Muscle layer of colon (tissue), 2 donors: Measurements from ENCODE around the gene PIK3R1.

Source experiments
- H3K27ac ChIP-seq: one replicate; pipeline ENCODE4 v1.7.0; 2013; ENCODE audit warnings: low read depth, mild to moderate bottlenecking, low read length, moderate library complexity
- H3K27me3 ChIP-seq, 2 donors: one replicate each; pipeline ENCODE4 v1.7.0; 2013; ENCODE audit warnings: low read length in 2 of 2, mild to moderate bottlenecking in 2 of 2; ENCODE audit not compliant: insufficient read depth in 2 of 2, control insufficient read depth in 1 of 2
- H3K36me3 ChIP-seq: one replicate; pipeline ENCODE4 v1.7.0; 2013; ENCODE audit warnings: mild to moderate bottlenecking, low read length; ENCODE audit not compliant: insufficient read depth
- H3K4me1 ChIP-seq: one replicate; pipeline ENCODE4 v1.7.0; 2013; ENCODE audit warnings: mild to moderate bottlenecking, low read length; ENCODE audit not compliant: insufficient read depth
- H3K4me3 ChIP-seq, 2 donors: one replicate each; pipeline ENCODE4 v1.7.0; 2013; ENCODE audit warnings: low read length in 2 of 2, low read depth in 1 of 2, mild to moderate bottlenecking in 1 of 2, moderate library complexity in 1 of 2
- H3K9ac ChIP-seq: one replicate; pipeline ENCODE4 v1.7.0; 2013; ENCODE audit warnings: low read length
- H3K9me3 ChIP-seq: one replicate; pipeline ENCODE4 v1.7.0; 2013; ENCODE audit warnings: mild to moderate bottlenecking, low read length
- donor health status: abdominal sarcoma.
- donor health status: Adenocarcinoma of cecum.

PIK3R1 gene

DNA sequence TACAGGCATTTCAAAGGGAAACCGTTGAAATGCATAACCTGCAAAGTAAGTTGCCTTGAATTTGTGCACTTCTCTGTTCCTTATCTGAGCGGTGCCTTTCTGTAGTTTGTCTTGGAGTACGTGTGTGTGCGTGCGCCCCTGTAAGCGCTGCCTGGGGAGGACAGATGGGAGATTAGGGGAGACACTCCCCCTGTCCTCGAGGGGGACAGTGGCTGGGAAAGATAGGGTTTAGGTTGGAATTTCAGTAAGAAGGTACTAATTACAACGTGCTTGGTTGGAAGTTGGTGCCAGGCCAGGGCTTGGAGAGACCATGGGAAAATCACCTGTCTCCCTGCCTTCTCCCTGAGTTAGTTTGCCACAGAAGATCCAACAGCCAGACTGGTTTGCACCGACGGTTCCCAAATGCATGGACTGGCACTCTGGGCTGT lies 73.2 kb downstream of the PIK3R1 start:
- Histone ChIP-seq H3K9me3 (no peaks in the 10 kb centered on the region), H3K4me3 (peak overlapping the region; percentile 51 to 66), H3K27ac (peak overlapping the region; percentile 83), H3K4me1 (peaks cover 84% of the 10 kb centered on the region), H3K9ac (peak overlapping the region; percentile 83), H3K36me3 (peaks cover 23% of the 10 kb centered on the region), H3K27me3 (no peaks in the 10 kb centered on the region)

DNA sequence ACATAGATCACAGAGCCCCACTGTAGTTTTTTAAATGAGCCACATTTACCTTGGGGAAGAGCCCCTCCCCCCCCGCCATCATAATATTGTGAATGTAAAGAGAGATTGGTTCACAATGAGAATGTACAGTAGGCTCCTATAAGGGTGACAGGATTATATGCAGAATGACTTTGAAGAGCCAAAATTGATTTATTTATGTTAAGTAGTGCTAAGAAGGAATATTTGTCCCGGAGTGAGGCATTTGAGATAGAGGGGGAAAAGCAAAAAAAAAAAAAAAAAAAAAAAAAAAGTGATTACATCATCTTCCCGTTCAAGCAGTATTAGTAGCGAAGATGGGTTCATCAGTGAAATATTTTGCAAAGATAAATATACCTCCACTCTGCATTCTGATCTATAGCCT lies 73.9 kb downstream of the PIK3R1 start:
- peak overlapping the region in 1 of 2 donors; percentile 66 for H3K4me3 ChIP-seq

DNA sequence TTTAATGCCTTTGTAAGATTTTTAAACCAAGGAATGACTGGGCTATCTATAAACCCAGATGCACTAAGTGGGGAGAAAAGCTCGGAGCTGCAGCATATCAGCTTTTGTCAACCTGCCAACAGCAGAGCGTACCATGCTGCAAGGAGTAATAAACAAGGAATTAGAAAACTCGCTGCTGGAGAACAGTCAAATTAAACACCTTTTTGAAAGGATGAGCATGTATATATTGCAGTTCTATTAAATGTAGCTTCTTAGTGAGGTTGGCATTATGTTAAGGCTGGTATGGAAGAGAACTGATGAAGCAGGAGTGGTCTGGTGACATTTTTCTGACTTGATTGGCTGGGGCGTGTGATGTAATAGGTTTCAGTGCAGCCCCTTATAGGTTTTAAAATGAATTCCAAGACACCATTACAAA lies 74.7 kb downstream of the PIK3R1 start:
- Histone ChIP-seq H3K4me3 (peak overlapping the region in 1 of 2 donors; percentile 12), H3K9ac (no peak overlapping the region)

More for the DNA sequence above, 73.9 kb downstream of the PIK3R1 start:
- Histone ChIP-seq H3K9ac (no peak overlapping the region), H3K4me1 (peaks cover 76% of the 10 kb centered on the region), H3K9me3 (no peaks in the 10 kb centered on the region), H3K27me3 (no peaks in the 10 kb centered on the region), H3K36me3 (peaks cover 25% of the 10 kb centered on the region), H3K27ac (no peak overlapping the region)

DNA sequence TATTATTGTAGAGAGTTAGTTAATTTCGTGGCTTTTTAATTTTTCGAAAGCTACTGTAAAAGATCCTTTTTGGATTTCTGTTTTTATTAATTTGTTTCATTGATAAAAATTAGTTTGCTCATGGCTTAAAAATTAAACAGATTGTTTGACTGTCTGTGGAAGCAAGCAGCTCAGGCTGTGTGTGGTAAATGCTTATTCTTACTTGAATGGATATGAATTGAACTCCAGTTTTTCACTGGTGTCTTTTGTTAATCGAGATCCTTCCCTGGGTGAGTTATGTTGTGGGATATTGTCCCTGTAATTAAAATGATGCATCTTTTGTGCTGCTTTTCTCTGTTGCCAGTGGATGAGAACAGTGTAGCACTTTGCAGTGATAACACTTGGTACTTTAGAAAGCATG lies 75.3 kb downstream of the PIK3R1 start:
- peaks cover 35% of the 10 kb centered on the region for H3K36me3 ChIP-seq
- H3K4me1 ChIP-seq: peaks cover 62% of the 10 kb centered on the region
- no peak overlapping the region for H3K4me3 ChIP-seq
- no peak overlapping the region for H3K9ac ChIP-seq
- H3K9me3 ChIP-seq: no peaks in the 10 kb centered on the region
- H3K27ac ChIP-seq: peak overlapping the region; percentile 40
- no peaks in the 10 kb centered on the region for H3K27me3 ChIP-seq

More for the DNA sequence above, 74.7 kb downstream of the PIK3R1 start:
- no peaks in the 10 kb centered on the region for H3K9me3 ChIP-seq
- no peaks in the 10 kb centered on the region for H3K27me3 ChIP-seq
- peaks cover 68% of the 10 kb centered on the region for H3K4me1 ChIP-seq
- peaks cover 30% of the 10 kb centered on the region for H3K36me3 ChIP-seq
- H3K27ac ChIP-seq: peak overlapping the region; percentile 40

DNA sequence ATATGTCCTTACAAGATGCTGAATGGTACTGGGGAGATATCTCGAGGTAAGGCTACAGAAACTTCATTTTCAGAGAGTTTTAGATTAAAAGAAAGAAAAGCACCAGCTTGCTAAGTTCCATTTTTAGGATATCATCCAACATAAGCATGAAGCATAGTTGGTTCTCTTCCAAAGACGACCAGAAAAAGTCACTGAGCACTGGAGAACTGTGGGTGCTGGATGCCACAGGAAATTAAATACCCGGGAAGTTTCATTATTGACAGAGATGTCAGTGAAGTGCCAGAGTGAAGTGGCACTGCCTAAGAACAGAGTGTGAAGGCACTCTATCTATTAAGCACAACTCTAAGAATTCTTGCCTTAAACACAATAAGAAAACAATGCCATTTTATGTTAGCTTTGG lies 76.8 kb downstream of the PIK3R1 start:
- Histone ChIP-seq H3K9me3 (no peaks in the 10 kb centered on the region), H3K4me3 (no peak overlapping the region), H3K9ac (no peak overlapping the region), H3K27me3 (no peaks in the 10 kb centered on the region), H3K27ac (peak overlapping the region; percentile 6), H3K36me3 (peaks cover 49% of the 10 kb centered on the region), H3K4me1 (peaks cover 48% of the 10 kb centered on the region)

DNA sequence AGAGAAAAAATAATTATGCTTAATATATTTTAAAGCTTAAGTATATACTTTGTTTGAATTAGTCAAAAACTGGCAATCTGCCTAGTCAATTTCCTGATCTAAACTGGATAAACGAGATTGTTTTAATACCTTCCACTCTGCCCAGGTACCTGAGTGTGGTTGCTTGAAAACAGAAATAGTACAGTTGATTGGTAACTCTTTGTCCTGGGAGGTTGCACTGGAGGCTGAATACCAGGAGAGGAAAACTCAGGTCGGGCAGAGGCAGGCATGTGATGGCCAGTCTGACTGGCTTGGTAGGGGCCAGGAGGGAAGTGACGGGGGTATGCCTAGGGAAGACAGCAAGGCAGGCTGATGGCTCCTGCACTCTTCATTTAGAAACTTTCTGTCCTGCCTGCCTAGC lies 80.2 kb downstream of the PIK3R1 start:
- Histone ChIP-seq H3K36me3 (peaks cover 70% of the 10 kb centered on the region), H3K9ac (no peak overlapping the region), H3K4me3 (no peak overlapping the region), H3K4me1 (peaks cover 21% of the 10 kb centered on the region), H3K27ac (no peak overlapping the region), H3K27me3 (no peaks in the 10 kb centered on the region), H3K9me3 (no peaks in the 10 kb centered on the region)

DNA sequence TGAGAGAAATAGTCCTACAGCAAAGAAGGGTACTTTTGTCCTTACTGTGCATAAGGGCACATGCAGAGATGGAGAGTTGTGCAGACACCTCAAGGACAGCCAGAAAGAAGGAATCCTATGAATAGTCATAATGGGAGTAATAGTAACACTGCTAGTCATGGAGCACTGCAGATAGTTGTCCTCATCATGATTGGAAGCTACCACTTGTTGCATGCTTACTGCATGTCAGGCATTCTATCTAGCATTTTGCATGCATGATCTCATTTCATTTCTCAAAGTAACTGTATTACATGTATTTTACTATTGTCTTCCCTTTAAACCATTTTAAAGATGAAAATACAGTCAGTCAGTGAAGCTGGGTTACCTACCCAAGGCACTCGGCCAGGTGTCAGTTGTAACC lies 81.3 kb downstream of the PIK3R1 start:
- no peak overlapping the region for H3K27ac ChIP-seq
- H3K9ac ChIP-seq: no peak overlapping the region
- peaks cover 70% of the 10 kb centered on the region for H3K36me3 ChIP-seq
- peaks cover 9% of the 10 kb centered on the region for H3K4me1 ChIP-seq
- H3K9me3 ChIP-seq: no peaks in the 10 kb centered on the region
- H3K27me3 ChIP-seq: no peaks in the 10 kb centered on the region
- H3K4me3 ChIP-seq: no peak overlapping the region

DNA sequence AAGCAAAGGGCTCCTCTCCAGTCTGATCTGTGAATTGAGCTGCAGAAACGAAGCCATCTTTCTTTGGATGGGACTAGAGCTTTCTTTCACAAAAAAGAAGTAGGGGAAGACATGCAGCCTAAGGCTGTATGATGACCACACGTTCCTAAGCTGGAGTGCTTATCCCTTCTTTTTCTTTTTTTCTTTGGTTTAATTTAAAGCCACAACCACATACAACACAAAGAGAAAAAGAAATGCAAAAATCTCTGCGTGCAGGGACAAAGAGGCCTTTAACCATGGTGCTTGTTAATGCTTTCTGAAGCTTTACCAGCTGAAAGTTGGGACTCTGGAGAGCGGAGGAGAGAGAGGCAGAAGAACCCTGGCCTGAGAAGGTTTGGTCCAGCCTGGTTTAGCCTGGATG lies 82.1 kb downstream of the PIK3R1 start:
- H3K4me1 ChIP-seq: peaks cover 2% of the 10 kb centered on the region
- H3K4me3 ChIP-seq: no peak overlapping the region
- H3K27me3 ChIP-seq: no peaks in the 10 kb centered on the region
- peaks cover 64% of the 10 kb centered on the region for H3K36me3 ChIP-seq
- H3K9me3 ChIP-seq: no peaks in the 10 kb centered on the region
- H3K27ac ChIP-seq: no peak overlapping the region
- no peak overlapping the region for H3K9ac ChIP-seq

DNA sequence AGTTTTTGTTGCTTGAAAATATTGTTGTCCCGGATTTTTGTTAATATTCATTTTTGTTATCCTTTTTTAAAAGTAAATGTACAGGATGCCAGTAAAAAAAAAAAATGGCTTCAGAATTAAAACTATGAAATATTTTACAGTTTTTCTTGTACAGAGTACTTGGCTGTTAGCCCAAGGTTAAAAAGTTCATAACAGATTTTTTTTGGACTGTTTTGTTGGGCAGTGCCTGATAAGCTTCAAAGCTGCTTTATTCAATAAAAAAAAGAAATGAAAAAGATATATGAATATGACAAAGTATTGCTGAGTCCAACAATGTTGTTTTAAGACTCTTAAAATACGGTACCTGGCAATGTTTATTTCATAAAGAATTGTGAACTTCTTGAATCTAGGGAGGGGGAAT lies 82.9 kb downstream of the PIK3R1 start:
- Histone ChIP-seq H3K36me3 (peaks cover 56% of the 10 kb centered on the region), H3K9ac (no peak overlapping the region), H3K27me3 (no peaks in the 10 kb centered on the region), H3K4me1 (no peaks in the 10 kb centered on the region), H3K27ac (no peak overlapping the region), H3K4me3 (no peak overlapping the region), H3K9me3 (no peaks in the 10 kb centered on the region)

DNA sequence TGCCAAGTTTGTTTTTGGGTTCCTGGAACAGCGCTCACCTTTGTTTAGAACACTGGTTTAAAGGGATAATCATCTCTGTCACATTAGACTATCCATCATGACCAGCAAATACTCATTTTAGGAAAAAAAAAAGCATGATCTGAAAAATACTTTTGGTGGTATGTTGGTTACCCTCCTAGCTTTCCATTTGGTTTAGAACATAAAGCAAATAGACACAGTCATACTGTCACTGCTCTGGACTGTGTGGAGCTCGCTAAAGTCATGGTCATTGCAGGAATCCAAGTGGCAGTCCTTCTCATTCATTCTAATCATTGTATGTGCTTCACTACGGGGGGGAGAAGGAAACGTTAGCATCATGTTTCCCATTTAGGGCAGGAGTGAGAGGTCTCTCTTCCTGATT lies 83.5 kb downstream of the PIK3R1 start:
- H3K36me3 ChIP-seq: peaks cover 49% of the 10 kb centered on the region
- H3K4me3 ChIP-seq: no peak overlapping the region
- no peaks in the 10 kb centered on the region for H3K9me3 ChIP-seq
- no peaks in the 10 kb centered on the region for H3K27me3 ChIP-seq
- H3K4me1 ChIP-seq: no peaks in the 10 kb centered on the region
- H3K27ac ChIP-seq: no peak overlapping the region
- no peak overlapping the region for H3K9ac ChIP-seq

DNA sequence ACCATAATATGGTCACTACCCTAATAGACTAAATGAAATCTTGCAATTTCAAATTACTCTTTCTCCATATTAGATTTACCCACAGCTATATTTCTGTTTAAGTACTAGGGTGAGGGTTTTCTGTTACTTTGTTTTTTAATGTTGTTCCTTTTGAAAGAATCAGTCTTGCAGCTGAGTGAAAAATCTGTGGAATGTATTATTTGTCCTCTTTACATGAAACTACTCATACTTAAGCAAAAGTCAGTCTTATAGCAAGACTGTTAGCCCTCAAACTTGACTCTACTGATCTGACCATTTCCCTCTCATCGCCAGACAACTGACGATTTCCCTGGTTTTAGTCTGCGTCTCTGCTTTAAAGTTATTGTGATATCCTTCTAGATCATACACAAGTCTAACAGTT lies 84.0 kb downstream of the PIK3R1 start:
- H3K4me1 ChIP-seq: no peaks in the 10 kb centered on the region
- H3K36me3 ChIP-seq: peaks cover 45% of the 10 kb centered on the region
- H3K27me3 ChIP-seq: no peaks in the 10 kb centered on the region
- no peak overlapping the region for H3K4me3 ChIP-seq
- no peaks in the 10 kb centered on the region for H3K9me3 ChIP-seq
- no peak overlapping the region for H3K9ac ChIP-seq
- H3K27ac ChIP-seq: no peak overlapping the region

DNA sequence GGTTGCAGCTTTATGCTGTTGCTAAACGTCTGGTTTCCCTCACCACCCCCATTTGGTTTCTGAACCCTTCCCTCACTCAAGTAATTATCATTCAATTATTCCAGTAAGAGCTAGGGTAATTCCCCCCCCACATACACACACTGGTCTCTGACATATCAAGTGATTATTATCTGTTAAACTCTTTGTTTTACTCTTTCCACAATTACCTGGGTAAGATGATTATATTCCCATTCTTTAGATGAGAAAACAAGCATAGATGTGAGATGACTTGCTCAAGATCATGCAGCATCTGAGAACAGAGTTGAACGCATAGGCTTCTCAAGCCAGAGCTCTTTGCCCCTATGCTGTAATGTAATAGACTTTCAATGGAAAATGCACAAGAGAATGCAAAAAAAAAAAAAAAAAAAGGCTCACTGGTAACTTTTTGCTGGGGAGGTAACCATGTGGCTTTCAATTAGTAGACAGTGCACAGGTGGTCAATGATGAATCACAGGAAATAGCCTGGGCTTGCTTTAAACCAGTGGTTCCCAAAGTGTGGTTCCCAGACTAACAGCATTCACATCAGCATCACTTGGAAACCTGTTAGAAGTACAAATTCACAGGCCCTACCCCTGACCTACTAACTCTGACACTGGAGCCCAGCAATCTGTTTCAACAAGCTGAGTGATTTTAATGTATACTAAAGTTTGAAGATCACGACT lies 87.6 kb downstream of the PIK3R1 start:
- Histone ChIP-seq H3K9me3 (no peaks in the 10 kb centered on the region), H3K36me3 (peaks cover 12% of the 10 kb centered on the region), H3K4me3 (no peak overlapping the region), H3K9ac (no peak overlapping the region), H3K4me1 (no peaks in the 10 kb centered on the region), H3K27me3 (no peaks in the 10 kb centered on the region), H3K27ac (no peak overlapping the region)
